Measurements from ENCODE around the gene C11orf68. TPM values are rescaled to one million over a fixed set of nuclear protein-coding genes. Genes with fewer than 3 reads are reported as not detected.
"Not testable (repeated sequence)": the region's sequence is repeated elsewhere in the genome, so short reads cannot be mapped to it uniquely, and the experiment has no call there.

Gene C11orf68
- total and polyA plus RNA-seq, 3 experiments from 2014 or later: 18.7 to 70.3 (median 21.4) TPM

GRCh38 chr11:65960824-65961266 lies 42.0 kb upstream of the C11orf68 start:
- Mint-ChIP-seq H3K36me3 (peaks cover 2 to 39% (median 3%) of the 10 kb centered on the region in 3 donors), H3K4me1 (peaks cover 32 to 53% (median 53%) of the 10 kb centered on the region in 3 donors), H3K27me3 (no peaks in the 10 kb centered on the region), H3K4me3 (peak overlapping the region; percentile 92 to 99 (median 97)), H3K9me3 (no peaks in the 10 kb centered on the region), H3K27ac (peak overlapping the region; percentile 95 to 99 (median 98))
- Histone ChIP-seq H3K27ac (ENCODE audit: low read depth, low read length) (peak overlapping the region; percentile 91), H3K4me3 (ENCODE audit: low read length) (peak overlapping the region; percentile 99), H3K27me3 (ENCODE audit: insufficient read depth, low read length, poor library complexity, severe bottlenecking) (no peaks in the 10 kb centered on the region), H3K9me3 (ENCODE audit: low read length) (no peaks in the 10 kb centered on the region), H3K36me3 (ENCODE audit: insufficient read depth, low read length) (peaks cover 16% of the 10 kb centered on the region), H3K4me1 (ENCODE audit: insufficient read depth, low read length) (peaks cover 41% of the 10 kb centered on the region)
- DNase-seq: no peak
- POLR2A ChIA-PET: interaction anchor here (0.7 to 2.2 kb wide), 6 partner anchors 33 to 102 kb away, joined by 3 to 7 read pairs (median 3); partner anchors contain the start of genes CCDC85B and FIBP
- CTCF ChIA-PET: interaction anchor here (0.7 to 1.4 kb wide), 4 partner anchors 32 to 84 kb away, joined by 3 to 7 read pairs (median 3); partner anchors contain the start of gene CCDC85B

- ChIA-PET POLR2A (interaction anchor here (0.6 to 0.8 kb wide), 3 partner anchors 9 to 71 kb away, joined by 3 read pairs; partner anchors contain the start of genes CCDC85B and FIBP), CTCF (interaction anchor here (1.1 to 1.5 kb wide), 5 partner anchors 63 to 73 kb away, joined by 3 to 14 read pairs (median 4); partner anchors contain the start of genes CCDC85B and FIBP)
- Histone ChIP-seq H3K27me3 (ENCODE audit: insufficient read depth, low read length, poor library complexity, severe bottlenecking) (no peaks in the 10 kb centered on the region), H3K4me1 (ENCODE audit: insufficient read depth, low read length) (peaks cover 39% of the 10 kb centered on the region), H3K4me3 (ENCODE audit: low read length) (no peak overlapping the region), H3K36me3 (ENCODE audit: insufficient read depth, low read length) (no peaks in the 10 kb centered on the region), H3K9me3 (ENCODE audit: low read length) (no peaks in the 10 kb centered on the region), H3K27ac (ENCODE audit: low read depth, low read length) (no peak overlapping the region)
- no peak for DNase-seq
- Mint-ChIP-seq H3K36me3 (peaks cover 0 to 20% (median 0%) of the 10 kb centered on the region in 3 donors), H3K9me3 (no peaks in the 10 kb centered on the region), H3K27ac (peak overlapping the region in 1 of 8 donors; percentile 23), H3K4me3 (no peak overlapping the region), H3K4me1 (peaks cover 31 to 45% (median 43%) of the 10 kb centered on the region in 3 donors), H3K27me3 (no peaks in the 10 kb centered on the region)
These were observed 40.0 kb upstream of the C11orf68 start for GRCh38 chr11:65958774-65959420.

- no peaks in the 10 kb centered on the region for H3K27me3 ChIP-seq (ENCODE audit: insufficient read depth, low read length, poor library complexity, severe bottlenecking)
- ChIA-PET CTCF (interaction anchor here (1.1 to 1.6 kb wide), 6 partner anchors 29 to 73 kb away, joined by 3 to 14 read pairs (median 4); partner anchors contain the start of genes CCDC85B and FIBP), POLR2A (interaction anchor here (0.6 to 0.8 kb wide), 3 partner anchors 10 to 70 kb away, joined by 3 read pairs; partner anchors contain the start of genes CCDC85B and FIBP)
- H3K36me3 ChIP-seq (ENCODE audit: insufficient read depth, low read length): no peaks in the 10 kb centered on the region
- no peak overlapping the region for H3K4me3 ChIP-seq (ENCODE audit: low read length)
- H3K27ac Mint-ChIP-seq: peak overlapping the region in 1 of 8 donors; percentile 39
- no peaks in the 10 kb centered on the region for H3K27me3 Mint-ChIP-seq
- peaks cover 35% of the 10 kb centered on the region for H3K4me1 ChIP-seq (ENCODE audit: insufficient read depth, low read length)
- H3K4me1 Mint-ChIP-seq: peaks cover 28 to 39% (median 37%) of the 10 kb centered on the region in 3 donors
- peak overlapping the region in 1 of 7 donors; percentile 3 for H3K4me3 Mint-ChIP-seq
- DNase-seq: no peak
- H3K9me3 Mint-ChIP-seq: no peaks in the 10 kb centered on the region
- H3K27ac ChIP-seq (ENCODE audit: low read depth, low read length): no peak overlapping the region
- peaks cover 0 to 16% (median 0%) of the 10 kb centered on the region in 3 donors for H3K36me3 Mint-ChIP-seq
- no peaks in the 10 kb centered on the region for H3K9me3 ChIP-seq (ENCODE audit: low read length)
These were observed 39.4 kb upstream of the C11orf68 start for GRCh38 chr11:65958291-65958690.

- Mint-ChIP-seq H3K27me3 (peaks cover 0 to 2% of the 10 kb centered on the region in 2 donors), H3K36me3 (no peaks in the 10 kb centered on the region), H3K27ac (no peak overlapping the region), H3K4me3 (no peak overlapping the region), H3K4me1 (peaks cover 9 to 14% (median 12%) of the 10 kb centered on the region in 3 donors), H3K9me3 (no peaks in the 10 kb centered on the region)
- Histone ChIP-seq H3K27ac (ENCODE audit: low read depth, low read length) (no peak overlapping the region), H3K27me3 (ENCODE audit: insufficient read depth, low read length, poor library complexity, severe bottlenecking) (no peaks in the 10 kb centered on the region), H3K9me3 (ENCODE audit: low read length) (no peaks in the 10 kb centered on the region), H3K4me1 (ENCODE audit: insufficient read depth, low read length) (peaks cover 14% of the 10 kb centered on the region), H3K36me3 (ENCODE audit: insufficient read depth, low read length) (no peaks in the 10 kb centered on the region), H3K4me3 (ENCODE audit: low read length) (no peak overlapping the region)
- no peak for DNase-seq
- CTCF ChIA-PET: interaction anchor here (1.5 kb wide), 1 partner anchor 67 kb away, joined by 3 read pairs; no protein-coding TSS in a partner anchor
- POLR2A ChIA-PET: no interaction called here
These were observed 35.9 kb upstream of the C11orf68 start for GRCh38 chr11:65954771-65955170.

GRCh38 chr11:65953471-65953870 lies 34.6 kb upstream of the C11orf68 start:
- H3K9me3 ChIP-seq (ENCODE audit: low read length): no peaks in the 10 kb centered on the region
- DNase-seq: no peak
- no peak overlapping the region for H3K4me3 Mint-ChIP-seq
- H3K4me3 ChIP-seq (ENCODE audit: low read length): no peak overlapping the region
- H3K27ac Mint-ChIP-seq: no peak overlapping the region
- H3K9me3 Mint-ChIP-seq: no peaks in the 10 kb centered on the region
- peaks cover 9 to 14% (median 12%) of the 10 kb centered on the region in 3 donors for H3K4me1 Mint-ChIP-seq
- peaks cover 0 to 2% of the 10 kb centered on the region in 2 donors for H3K27me3 Mint-ChIP-seq
- H3K4me1 ChIP-seq (ENCODE audit: insufficient read depth, low read length): peaks cover 14% of the 10 kb centered on the region
- H3K36me3 Mint-ChIP-seq: no peaks in the 10 kb centered on the region
- no peaks in the 10 kb centered on the region for H3K36me3 ChIP-seq (ENCODE audit: insufficient read depth, low read length)
- POLR2A ChIA-PET: interaction anchor here (0.6 kb wide), 1 partner anchor 84 kb away, joined by 3 read pairs; no protein-coding TSS in a partner anchor
- no peak overlapping the region for H3K27ac ChIP-seq (ENCODE audit: low read depth, low read length)
- no peaks in the 10 kb centered on the region for H3K27me3 ChIP-seq (ENCODE audit: insufficient read depth, low read length, poor library complexity, severe bottlenecking)
- CTCF ChIA-PET: no interaction called here

- no peak overlapping the region for H3K4me3 ChIP-seq (ENCODE audit: low read length)
- no peaks in the 10 kb centered on the region for H3K9me3 ChIP-seq (ENCODE audit: low read length)
- Mint-ChIP-seq H3K4me1 (peaks cover 5 to 7% (median 6%) of the 10 kb centered on the region in 3 donors), H3K36me3 (no peaks in the 10 kb centered on the region), H3K4me3 (no peak overlapping the region), H3K27ac (no peak overlapping the region), H3K27me3 (peaks cover 0 to 2% of the 10 kb centered on the region in 2 donors), H3K9me3 (no peaks in the 10 kb centered on the region)
- POLR2A ChIA-PET: interaction anchor here (0.7 kb wide), 1 partner anchor 495 kb away, joined by 6 read pairs; no protein-coding TSS in a partner anchor
- CTCF ChIA-PET: interaction anchor here (0.7 to 1.2 kb wide), 2 partner anchors 40 to 64 kb away, joined by 3 to 4 read pairs; partner anchors contain the start of gene FIBP
- H3K4me1 ChIP-seq (ENCODE audit: insufficient read depth, low read length): peaks cover 9% of the 10 kb centered on the region
- no peak overlapping the region for H3K27ac ChIP-seq (ENCODE audit: low read depth, low read length)
- no peaks in the 10 kb centered on the region for H3K27me3 ChIP-seq (ENCODE audit: insufficient read depth, low read length, poor library complexity, severe bottlenecking)
- DNase-seq: no peak
- no peaks in the 10 kb centered on the region for H3K36me3 ChIP-seq (ENCODE audit: insufficient read depth, low read length)
These were observed 33.2 kb upstream of the C11orf68 start for GRCh38 chr11:65952052-65952521.

GRCh38 chr11:65951641-65952040 lies 32.8 kb upstream of the C11orf68 start:
- not testable (repeated sequence) for H3K4me1 ChIP-seq (ENCODE audit: insufficient read depth, low read length); H3K4me3 Mint-ChIP-seq; H3K4me1 Mint-ChIP-seq; H3K9me3 ChIP-seq (ENCODE audit: low read length); H3K27ac ChIP-seq (ENCODE audit: low read depth, low read length); H3K36me3 Mint-ChIP-seq; H3K36me3 ChIP-seq (ENCODE audit: insufficient read depth, low read length); H3K27ac Mint-ChIP-seq; H3K4me3 ChIP-seq (ENCODE audit: low read length); H3K27me3 ChIP-seq (ENCODE audit: insufficient read depth, low read length, poor library complexity, severe bottlenecking); H3K9me3 Mint-ChIP-seq; DNase-seq; H3K27me3 Mint-ChIP-seq
- ChIA-PET CTCF (interaction anchor here (0.7 to 1.2 kb wide), 2 partner anchors 39 to 63 kb away, joined by 3 to 4 read pairs; partner anchors contain the start of gene FIBP), POLR2A (interaction anchor here (0.7 kb wide), 1 partner anchor 494 kb away, joined by 6 read pairs; no protein-coding TSS in a partner anchor)

- H3K4me1 ChIP-seq (ENCODE audit: insufficient read depth, low read length); H3K36me3 ChIP-seq (ENCODE audit: insufficient read depth, low read length); H3K4me3 ChIP-seq (ENCODE audit: low read length); H3K36me3 Mint-ChIP-seq; POLR2A ChIA-PET; H3K27me3 Mint-ChIP-seq; DNase-seq; H3K4me3 Mint-ChIP-seq; H3K27ac ChIP-seq (ENCODE audit: low read depth, low read length); H3K9me3 ChIP-seq (ENCODE audit: low read length); H3K9me3 Mint-ChIP-seq; H3K27me3 ChIP-seq (ENCODE audit: insufficient read depth, low read length, poor library complexity, severe bottlenecking); H3K4me1 Mint-ChIP-seq: not testable (repeated sequence)
- peak overlapping the region in 1 of 8 donors; percentile 15 for H3K27ac Mint-ChIP-seq
- CTCF ChIA-PET: interaction anchor here (0.7 kb wide), 1 partner anchor 126 kb away, joined by 3 read pairs; no protein-coding TSS in a partner anchor
These were observed 31.8 kb upstream of the C11orf68 start for GRCh38 chr11:65950711-65951110.
